Activated CD8-positive, alpha-beta memory T cell treated with anti-CD3 and anti-CD28 coated beads, Interleukin-2, amount 50 U/mL, for 24 hours (primary cell): ENCODE results near the gene SPINT3.
"Not testable (repeated sequence)": the region's sequence is repeated elsewhere in the genome, so short reads cannot be mapped to it uniquely, and the experiment has no call there.

Experiments
- DNase-seq: peaks from one replicate; pipeline ENCODE4 v3.0.0-alpha.2; 2020; ENCODE audit errors: extremely low read depth

Gene SPINT3

DNA sequence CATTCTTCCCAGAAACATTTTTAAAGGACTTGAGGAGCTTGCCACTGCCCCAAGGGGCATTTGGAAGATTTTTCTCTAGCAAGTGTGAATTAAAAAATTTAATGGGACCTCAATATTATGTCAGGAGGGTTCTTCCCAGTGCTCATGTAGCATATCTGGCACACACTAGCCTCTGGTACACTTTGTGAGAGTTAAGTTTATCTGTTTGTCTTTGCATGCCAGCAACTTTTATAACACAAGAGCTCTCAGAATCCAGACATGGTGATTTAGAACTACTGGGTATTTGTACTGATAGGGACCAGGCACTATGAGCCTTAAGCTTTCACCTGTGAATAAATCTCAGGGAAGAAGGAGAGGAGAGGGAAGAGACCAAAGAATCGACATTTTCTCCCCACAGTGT lies 12.9 kb downstream of the SPINT3 start:
- DNase-seq = no peak

DNA sequence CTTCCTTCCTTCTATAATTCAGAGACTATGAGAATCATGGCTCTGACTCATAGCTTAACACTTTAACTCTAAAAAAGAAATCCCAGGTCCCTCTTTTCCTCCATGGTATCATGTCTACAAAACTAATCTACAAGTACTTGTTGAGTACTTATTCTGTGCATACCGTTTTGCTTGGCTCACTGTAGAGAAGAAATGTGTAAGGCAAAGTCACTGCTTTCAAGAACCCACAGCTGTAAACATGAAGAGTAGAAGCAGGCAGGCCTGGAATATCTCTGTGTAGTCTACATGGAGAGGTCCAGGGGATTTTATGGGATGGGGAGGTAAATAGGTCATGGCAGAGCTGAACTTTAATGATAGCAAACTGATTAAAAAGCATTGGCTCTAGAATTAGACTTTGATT lies 13.8 kb downstream of the SPINT3 start:
- DNase-seq = no peak

DNA sequence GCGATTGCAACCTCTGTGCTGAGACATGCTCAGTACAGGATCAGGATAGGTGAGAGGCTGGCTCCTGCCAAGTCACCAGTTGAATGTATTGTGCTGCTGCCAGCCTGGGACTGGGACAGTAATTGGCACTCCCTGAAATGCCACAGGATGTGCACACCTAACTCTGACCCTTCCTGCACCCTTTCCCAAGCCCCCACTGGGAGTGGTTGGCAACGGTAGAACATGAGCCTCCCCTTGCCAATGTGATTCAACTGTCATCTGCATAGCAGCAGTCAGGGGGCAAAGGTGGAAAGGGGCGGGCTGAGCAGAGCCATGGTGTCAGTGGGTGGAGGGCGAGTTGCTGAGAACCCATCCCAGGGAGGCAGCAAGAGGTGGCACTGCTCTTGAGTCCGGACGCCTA lies 15.4 kb downstream of the SPINT3 start:
- no peak for DNase-seq

DNA sequence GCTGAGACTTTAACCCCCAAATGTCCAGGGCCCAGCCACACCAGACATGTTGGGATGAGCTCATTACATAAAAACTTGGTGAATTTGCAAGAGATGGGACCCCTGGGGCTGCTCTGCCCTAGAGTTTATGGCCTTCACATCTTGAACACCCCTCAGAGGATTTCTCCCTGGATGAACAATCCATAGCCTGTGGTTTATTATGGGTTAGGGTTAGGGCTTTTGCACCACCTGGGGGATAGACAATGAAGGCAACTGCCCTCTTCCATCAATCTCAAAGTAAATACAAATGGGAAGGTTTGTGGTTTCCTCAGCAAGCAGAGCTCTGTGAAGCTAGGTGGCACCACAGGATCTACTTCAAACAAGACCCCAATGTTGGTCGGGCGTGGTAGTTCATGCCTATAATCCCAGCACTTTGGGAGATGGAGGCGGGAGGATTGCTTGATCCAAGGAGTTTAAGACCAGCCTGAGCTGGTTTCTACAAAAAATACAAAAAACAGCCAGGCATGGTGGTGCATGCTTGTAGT lies 17.4 kb downstream of the SPINT3 start:
- no peak for DNase-seq

DNA sequence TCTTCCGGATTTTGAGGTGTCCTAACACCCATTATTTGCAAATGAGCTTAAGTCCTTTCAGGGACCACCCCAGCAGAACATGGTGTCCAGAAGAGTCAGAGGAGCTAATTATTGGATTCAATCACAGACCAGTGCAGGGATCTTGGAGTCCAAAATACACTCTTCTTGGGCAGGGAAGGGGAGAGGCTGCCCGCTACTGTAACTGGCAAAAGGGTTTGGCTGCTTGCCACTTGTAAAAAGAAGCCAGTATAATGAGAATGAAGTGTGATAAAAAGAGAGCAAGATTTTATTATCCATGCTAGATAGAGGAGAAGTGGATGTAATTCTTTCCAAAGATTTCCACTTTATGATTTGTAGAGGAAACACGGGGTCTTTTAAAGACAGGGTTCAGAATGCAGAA lies 19.3 kb downstream of the SPINT3 start:
- DNase-seq = no peak

DNA sequence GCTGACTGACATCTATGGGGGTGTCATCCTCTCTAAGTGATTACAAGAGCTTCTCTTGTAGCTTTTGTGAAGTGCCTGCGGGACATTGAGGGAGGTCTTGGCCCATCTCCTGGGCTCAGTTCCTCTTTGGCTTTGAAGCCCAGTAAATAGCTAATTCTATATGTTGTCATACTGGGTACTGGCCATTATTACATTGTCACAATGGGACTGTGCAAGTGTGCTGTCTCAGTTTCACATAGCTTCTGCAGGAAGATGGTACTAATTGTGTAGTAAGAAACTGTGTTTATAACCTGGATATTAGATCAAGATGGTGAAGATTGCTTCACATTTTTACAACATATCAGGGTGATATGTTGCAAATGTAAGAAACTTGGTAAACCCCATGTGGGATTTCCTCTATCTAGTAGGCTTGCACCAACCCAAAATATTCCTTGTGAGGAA lies 19.9 kb downstream of the SPINT3 start:
- DNase-seq = no peak

DNA sequence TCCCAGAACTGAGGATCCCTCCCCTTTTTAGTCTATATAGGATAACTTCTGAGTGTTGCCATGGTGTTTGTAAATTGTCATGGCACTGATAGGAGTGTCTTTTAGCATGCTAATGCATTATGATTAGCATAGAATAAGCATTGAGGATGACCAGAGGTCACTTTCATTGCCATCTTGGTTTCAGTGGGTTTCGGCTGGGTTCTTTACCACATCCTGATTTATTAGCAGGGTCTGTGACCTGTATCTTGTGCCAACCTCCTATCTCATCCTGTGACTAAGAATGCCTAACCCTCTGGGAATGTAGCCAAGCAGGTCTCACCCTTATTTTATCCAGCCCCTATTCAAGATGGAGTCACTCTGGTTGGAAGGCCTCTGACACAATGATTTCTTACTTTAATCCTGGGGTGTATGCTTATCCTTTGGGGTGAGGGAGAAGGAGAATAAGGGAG lies 26.3 kb downstream of the SPINT3 start:
- no peak for DNase-seq

DNA sequence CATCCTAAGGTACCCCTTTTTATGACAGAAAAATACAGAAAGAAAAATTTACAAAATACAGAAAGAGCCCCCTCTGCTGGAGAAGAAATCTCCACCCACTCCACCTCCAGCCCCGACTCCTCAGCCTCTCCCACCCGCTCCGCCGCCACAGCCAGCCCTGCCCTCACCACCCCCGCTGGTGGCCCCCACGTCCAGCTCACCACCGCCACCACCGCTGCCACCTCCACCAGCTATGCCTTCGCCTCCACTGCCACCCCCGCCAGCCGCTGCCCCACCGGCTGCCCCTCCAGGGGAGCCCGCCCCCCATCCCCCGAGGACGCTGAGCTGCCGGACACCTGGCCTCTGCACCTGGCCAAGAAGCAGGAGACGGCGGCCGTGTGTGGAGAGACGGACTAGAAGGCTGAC lies 28.2 kb downstream of the SPINT3 start:
- DNase-seq = no peak

DNA sequence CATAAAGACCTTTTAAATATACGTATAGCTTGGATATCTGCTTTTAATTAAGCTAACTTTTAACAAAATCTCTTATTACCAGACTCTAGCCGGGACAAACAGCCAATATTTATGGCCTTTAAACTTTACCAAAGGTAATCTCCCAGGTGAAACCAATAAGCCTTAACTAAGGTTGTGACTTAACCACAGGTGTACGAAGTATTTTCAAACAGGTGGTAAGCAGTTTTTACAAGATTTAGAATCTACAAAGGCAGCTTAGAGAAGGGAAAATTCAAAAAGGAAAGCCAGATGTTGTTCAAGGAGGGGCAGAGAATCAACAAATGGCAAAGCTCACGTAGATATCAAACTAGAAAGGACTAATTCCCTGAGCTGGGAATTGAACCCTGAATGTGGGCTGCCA lies 30.0 kb downstream of the SPINT3 start:
- no peak for DNase-seq

DNA sequence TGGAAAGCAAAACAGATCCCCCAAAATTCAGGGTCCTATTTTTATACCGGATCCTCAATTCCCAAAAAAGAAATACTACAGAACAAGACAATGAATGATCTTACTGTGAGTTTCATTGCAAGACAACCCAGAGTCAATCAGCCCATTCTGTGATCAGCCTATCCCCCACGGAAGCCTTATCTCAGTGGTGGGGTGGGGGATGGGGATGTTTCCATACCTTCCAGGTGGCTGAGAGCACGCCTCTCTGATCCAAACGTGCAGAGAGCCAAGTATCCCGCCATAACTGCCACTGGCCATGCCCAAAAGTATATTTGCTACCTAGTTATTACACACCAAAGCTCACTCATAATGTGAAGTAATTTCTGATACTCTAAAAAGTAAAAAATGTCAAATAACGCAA lies 30.7 kb downstream of the SPINT3 start:
- DNase-seq = no peak

DNA sequence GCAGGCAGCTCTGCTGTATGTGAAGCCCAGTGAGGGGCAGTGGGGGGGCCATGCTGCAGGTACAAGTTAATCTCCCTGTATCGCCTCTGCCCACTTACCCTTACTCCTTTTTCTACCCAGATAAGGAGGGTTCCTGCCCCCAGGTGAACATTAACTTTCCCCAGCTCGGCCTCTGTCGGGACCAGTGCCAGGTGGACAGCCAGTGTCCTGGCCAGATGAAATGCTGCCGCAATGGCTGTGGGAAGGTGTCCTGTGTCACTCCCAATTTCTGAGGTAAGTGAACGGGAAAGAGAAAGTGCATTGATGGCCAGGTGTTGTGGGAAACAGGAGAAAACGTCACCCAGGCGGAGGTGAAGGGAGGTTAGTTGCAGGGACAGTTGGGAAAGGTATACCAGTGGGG lies 35.6 kb downstream of the SPINT3 start:
- no peak for DNase-seq

DNA sequence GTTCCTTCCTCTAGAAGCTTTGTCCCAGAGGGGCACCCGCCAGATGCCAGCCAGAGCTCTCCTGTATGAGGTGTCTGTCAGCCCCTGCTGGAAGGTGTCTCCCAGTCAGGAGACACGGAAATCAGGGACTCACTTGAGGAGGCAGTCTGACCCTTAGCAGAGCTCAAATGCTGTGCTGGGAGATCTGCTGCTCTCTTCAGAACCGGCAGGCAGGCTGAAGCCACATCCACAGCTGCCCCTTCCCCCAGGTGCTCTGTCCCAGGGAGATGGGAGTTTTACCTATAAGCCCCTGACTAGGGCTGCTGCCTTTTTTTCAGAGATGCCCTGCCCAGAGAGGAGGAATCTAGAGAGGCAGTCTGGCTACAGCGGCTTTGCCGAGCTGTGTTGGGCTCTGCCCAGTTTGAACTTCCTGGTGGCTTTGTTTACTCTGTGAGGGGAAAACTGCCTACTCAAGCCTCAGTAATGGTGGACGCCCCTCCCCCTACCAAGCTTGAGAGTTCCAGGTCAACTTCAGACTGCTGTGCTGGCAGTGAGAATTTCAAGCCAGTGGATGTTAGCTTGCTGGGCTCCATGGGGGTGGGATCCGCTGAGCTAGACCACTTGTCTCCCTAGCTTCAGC lies 37.8 kb downstream of the SPINT3 start:
- DNase-seq = not testable (repeated sequence)

DNA sequence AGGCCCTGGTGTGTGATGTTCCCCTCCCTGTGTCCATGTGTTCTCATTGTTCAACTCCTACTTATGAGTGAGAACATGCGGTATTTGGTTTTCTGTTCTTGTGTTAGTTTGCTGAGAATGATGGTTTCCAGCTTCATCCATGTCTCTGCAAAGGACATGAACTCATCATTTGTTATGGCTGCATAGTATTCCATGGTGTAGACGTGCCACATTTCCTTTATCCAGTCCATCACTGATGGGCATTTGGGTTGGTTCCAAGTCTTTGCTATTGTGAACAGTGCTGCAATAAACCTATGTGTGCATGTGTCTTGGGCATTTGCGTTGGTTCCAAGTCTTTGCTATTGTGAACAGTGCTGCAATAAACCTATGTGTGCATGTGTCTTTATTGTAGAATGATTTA lies 43.1 kb downstream of the SPINT3 start:
- DNase-seq = not testable (repeated sequence)

DNA sequence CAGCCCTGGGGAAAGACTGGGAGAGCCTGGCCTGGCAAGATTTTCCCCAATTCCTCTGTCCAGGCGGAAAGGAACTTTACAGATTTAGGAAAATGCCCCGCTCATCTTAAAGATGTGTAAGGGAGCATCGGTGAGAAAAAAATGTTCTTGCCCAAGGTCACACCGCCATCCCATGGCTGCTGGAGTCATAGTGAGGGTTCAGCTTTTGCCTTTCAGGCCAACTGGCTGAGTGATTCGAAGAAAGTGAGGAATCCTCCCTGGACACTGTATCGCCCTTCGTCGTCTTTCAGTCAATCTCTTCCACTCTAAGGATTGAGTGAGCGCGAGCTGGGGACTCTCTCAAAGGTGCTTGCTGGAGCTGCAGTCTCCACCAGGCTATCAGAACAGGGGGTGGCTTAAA lies 44.5 kb downstream of the SPINT3 start:
- no peak for DNase-seq

DNA sequence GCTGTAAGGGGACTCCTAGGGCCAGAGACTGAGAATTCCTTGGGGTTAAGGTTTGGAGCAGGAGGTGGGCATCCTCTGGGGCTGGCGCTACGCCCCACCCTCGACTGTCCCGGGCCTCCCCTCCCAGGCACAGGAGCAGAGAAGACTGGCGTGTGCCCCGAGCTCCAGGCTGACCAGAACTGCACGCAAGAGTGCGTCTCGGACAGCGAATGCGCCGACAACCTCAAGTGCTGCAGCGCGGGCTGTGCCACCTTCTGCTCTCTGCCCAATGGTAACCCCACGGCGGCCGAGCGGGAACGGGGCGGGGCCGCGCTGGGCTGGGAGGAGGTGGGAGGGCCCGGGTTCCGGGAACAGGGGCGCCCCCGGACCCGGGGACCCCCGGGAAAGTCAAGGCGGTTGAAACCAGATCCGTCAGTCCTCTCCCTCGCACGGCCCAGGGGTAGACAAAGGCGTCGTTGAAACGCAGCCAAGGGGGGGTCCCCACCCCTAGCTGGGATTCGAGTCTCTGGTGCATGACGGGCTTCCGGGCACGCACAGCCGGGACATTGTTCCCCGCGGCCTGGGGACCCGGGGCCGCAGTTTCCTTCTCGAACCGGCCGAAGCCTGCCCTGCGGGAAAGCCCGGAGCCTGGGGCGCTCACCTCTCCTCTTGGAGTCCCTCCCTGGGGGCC lies 45.0 kb downstream of the SPINT3 start:
- DNase-seq = no peak

DNA sequence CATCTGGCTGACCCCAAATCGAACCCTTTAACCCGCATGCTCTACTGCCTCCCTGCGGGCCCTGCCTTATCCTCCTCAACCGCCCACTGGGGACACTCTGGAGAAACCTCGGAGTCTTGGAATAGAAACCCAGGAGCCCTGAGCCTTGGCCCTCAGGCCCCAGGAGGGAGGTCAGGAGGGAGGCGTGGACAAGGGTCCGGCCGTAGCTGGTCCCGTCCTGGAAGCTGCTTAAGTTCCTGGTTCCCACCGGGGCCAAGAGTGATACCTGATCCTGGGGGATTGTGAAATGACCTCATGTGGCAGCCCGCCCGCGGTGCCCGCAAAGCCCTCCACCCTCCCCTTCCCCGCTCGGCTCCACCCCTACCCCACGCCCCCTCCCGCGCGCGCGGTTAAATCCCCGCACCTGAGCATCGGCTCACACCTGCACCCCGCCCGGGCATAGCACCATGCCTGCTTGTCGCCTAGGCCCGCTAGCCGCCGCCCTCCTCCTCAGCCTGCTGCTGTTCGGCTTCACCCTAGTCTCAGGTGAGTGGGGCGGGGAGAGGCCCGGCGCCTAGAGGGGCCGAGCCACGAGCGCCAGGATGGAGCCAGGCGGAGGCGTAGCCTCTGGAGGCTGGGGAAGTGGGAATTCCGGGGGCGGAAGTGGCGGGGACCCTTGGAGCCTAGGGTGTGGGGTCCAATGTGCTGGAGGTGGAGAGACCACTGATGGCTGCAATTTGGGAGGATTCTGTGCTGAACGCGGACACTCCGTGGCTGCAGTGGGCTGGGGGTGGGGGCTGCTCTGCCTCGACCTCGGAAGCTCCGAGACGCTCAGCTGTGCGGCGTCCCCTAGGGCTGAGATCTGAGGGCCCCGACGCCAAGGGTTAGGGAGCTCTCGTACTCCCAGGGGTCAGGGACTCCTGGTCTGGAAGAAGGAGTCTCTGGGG lies 45.8 kb downstream of the SPINT3 start, which contains the start of gene WFDC2:
TSS of gene WFDC2 (plus strand) at position 418 of the 926 bp plus-strand sequence. CDS start at position 447, 29 bp downstream.
- DNase-seq = no peak

DNA sequence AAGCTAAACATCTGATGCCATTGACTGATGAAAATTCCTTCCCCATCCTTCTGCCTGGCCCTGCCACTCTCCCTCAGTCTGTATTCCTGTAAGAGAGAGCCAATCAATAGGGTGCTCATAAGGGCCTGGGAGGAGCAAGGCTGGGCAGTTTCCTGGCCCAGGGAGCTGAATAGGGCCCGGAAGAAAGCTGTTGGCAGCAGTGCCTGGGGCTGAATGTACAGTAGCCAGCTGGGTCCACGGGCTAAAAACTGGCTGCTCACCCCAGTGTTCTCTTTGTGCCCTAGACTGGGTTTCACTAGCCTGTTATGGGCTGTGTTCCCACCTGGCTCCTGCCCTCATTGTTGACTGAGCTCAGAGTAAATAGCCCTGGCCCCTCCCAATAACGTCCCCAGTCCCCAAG lies 47.6 kb downstream of the SPINT3 start:
- no peak for DNase-seq

DNA sequence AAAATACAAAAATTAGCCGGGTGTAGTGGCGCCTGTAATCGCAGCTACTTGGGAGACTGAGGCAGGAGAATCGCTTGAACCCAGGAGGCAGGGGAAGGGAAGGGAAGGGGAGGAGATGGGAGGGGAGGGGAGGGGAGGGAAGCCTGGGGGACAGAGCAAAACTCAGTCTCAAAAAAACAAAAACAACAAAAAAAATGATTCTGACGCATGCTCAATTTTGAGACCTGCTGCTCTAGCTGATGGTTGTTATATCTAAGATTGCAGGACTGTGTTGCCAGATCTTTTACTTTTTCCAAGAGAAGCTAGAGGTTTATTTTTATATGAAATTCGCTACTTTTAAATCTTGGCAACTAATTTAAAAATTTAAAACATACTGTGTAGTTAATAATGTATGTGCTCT lies 48.2 kb downstream of the SPINT3 start:
- DNase-seq = no peak

DNA sequence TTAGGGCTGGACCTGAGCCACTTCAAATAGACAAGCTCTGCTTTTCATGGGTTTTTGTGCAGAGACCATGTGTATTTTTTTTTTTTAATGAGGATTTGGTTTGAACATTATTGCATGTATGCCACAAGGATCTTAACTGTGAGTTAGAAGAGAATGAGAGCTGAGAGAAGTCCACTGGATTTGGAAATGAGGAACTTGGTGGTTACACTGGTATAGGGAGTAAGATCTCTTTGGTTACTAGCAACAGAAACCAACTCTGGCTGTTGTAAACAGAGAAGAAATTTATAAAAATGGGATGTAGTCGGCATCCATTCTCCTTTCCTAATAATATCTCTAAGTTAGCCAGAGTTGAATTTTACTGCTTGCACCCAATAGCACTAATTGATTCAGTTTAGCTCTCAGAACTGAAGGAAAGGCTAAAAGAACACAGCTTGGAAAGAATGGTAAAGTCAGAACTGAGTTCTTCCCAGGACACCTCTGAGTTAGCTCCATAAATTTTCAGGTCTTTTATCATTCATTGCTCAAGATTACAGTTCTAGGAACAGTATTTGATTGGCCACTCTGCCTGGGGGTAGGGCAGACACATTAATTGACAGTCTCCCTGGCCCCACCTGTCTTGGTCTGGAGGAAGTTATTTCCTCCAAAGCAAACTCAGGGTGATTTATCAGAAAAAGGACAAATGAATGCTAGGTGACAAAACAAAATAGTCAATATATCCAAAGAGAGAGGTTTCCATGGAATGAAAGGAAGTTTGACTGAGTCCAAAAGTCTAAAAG lies 49.7 kb downstream of the SPINT3 start:
- no peak for DNase-seq

DNA sequence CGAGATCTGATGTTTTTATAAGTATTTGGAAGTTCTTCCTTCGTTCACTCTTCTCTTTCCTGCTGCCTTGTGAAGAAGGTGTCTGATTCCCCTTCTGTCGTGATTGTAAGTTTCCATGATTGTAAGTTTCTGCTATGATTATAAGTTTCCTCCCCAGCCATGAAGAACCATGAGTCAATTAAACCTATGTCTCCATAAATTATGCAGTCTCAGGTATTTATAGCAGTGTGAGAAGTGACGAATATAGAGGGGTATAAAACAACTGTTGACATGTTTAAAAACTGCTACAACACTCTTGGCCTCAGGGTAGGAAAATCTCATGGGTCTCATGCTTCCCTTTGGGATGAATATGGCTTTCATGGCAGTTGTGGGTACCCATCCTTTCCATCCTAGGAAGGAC lies 51.7 kb downstream of the SPINT3 start:
- DNase-seq = no peak

DNA sequence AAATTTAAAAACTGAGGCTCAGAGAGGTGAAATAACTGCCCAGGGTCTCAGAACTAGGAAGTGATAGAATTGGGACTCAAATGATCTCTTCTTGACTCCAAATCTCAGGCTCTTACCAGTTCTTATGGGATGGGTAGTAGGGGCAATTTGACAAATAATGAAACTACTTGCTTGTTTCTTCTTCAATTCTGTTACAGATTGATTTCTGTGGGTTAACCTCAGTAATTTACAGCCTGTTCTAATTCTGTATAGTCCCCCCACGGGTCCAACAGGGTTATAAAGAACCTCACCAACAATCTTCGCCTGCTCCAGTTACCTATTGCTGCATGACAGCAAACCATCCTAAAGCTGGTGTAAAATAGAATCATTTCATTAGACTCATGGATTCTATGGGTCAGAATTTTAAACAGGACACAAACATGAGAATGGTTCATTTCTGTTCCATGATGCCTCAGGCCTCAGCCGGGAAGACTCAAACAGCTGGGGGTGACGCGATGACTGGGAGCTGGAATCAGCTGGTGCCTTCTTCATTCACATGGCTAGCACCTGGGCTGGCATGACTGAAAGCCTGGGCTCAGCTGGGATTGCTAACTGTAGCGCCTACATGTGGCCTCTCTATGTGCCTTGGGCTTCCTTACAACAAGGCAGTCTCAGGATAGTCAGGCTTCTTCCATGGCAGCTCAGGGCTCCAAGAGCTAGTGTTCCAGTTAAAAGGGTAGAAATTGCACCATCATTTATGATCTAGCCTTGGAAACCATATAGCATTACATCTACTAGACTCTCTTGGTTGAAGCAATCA lies 52.5 kb downstream of the SPINT3 start:
- no peak for DNase-seq
